Measurements from ENCODE around the gene OR6Y1.

Gene OR6Y1

DNA sequence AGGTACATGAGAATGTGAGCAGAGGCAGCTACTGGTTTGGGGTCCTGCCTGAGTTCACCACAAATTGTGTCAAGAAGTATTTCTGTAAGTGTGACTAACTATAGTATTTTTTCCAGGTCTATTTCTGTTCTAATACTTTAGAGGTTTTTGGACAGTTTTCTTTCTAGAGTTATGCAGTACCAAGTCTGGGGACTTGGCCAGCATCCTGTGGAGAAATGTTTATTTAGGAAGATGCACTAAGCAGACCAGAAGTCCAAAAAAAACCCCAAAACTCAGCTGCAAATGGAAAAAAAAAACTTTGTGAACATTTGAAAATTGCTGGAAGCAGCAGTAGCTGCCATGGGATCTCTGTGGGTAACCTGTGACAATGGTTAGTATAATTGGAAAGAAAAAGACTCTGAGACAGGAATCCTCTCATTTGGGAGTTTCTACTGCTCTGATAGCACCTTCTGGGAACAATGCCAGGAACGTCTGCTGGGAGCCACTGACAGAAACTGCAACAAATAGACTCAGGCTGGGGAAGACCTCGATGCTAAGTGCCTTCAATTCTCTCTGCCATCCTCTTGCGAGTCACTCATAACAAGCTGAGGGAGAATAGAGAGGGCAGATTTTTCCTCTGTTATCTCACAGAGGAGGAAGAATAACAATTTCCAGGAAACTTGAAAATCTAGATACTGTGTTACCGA lies 44.6 kb downstream of the OR6Y1 start:
- TF ChIP-seq, protein P1, sequence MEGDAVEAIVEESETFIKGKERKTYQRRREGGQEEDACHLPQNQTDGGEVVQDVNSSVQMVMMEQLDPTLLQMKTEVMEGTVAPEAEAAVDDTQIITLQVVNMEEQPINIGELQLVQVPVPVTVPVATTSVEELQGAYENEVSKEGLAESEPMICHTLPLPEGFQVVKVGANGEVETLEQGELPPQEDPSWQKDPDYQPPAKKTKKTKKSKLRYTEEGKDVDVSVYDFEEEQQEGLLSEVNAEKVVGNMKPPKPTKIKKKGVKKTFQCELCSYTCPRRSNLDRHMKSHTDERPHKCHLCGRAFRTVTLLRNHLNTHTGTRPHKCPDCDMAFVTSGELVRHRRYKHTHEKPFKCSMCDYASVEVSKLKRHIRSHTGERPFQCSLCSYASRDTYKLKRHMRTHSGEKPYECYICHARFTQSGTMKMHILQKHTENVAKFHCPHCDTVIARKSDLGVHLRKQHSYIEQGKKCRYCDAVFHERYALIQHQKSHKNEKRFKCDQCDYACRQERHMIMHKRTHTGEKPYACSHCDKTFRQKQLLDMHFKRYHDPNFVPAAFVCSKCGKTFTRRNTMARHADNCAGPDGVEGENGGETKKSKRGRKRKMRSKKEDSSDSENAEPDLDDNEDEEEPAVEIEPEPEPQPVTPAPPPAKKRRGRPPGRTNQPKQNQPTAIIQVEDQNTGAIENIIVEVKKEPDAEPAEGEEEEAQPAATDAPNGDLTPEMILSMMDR (IDR thresholded peaks at IDR 0.05; ENCODE audit: low read depth, low read length, missing control alignments), result no peak
- DNase-seq (ENCODE audit: extremely low read depth, low read depth), result no peak
- H3K4me3 ChIP-seq (replicated peaks; ENCODE audit: low read depth, low read length), result no peak overlapping the region

DNA sequence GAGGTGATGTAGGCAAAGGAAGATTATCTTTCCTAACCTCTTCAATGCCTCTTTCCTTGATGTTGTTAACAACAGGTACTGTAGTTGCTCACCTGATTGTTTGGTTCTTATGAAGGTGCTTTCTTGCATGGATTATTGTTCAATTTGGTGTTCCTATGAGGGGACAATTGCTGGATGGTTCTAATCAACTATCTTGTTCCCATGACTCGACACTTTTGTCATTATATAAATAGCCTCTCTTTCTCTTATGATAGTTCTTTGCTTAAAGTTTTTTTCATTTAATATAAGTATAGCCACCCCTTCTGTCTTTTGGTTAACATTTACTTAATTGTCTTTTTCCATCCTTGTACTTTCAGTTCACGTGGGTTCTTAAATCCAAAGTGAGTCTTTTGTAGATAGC lies 46.7 kb downstream of the OR6Y1 start:
- H3K4me3 ChIP-seq (replicated peaks; ENCODE audit: low read depth, low read length), result no peak overlapping the region
- no peak for DNase-seq (ENCODE audit: extremely low read depth, low read depth)
- TF ChIP-seq, protein P1 (IDR thresholded peaks at IDR 0.05; ENCODE audit: low read depth, low read length, missing control alignments), result no peak

DNA sequence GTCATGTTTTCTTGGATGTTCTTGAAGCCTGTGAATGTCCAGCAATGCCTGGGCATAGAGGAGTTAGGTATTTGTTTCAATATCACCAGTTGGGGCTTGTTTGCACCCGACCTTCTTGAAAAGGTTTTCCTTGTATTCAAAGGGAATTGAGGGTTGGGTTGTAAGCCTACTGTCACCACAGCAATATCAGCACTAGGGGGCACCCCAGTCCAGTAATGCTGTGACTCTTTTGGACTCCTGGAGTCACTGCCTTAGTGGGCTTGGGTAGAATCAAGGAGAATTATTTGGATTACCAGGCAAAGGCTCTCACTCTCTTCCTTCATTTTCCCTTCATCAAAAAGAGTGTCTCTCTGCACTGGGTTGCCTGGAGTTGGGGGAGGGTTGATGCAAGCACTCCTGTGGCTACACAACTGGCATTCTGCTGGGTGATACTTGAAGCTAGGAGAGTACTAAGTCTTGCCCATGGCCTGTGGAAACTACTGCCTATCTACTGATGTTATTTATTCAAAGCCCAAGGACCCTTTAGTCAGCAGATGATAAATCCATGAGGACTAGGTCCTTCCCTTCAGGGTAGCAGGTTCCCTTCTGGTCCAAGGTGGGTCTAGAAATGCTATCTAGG lies 47.7 kb downstream of the OR6Y1 start:
- TF ChIP-seq, protein P1 (IDR thresholded peaks at IDR 0.05; ENCODE audit: low read depth, low read length, missing control alignments), result peak; percentile 20
- H3K4me3 ChIP-seq (replicated peaks; ENCODE audit: low read depth, low read length), result no peak overlapping the region
- DNase-seq (ENCODE audit: extremely low read depth, low read depth), result no peak

DNA sequence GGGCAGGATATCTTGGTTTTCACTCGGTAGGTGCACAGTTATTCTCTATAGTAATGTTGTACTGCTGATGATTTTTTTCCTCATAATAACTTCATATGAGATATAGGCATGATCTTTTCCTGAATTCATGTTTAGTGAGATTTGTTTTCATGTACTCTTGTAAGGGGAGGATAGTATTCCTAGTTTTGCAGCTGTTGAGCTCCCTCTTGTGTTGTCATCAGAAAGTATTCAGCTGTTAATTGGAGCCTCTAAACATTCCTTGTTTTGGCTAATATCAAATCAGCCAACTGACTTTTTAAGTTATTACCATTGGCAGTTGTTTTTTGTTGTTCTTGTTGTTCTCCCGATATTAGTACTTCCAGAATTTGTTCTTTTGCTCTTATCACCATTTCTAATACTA lies 57.8 kb downstream of the OR6Y1 start:
- no peak overlapping the region for H3K4me3 ChIP-seq (replicated peaks; ENCODE audit: low read depth, low read length)
- DNase-seq (ENCODE audit: extremely low read depth, low read depth), result no peak
- TF ChIP-seq, protein P1 (IDR thresholded peaks at IDR 0.05; ENCODE audit: low read depth, low read length, missing control alignments), result no peak

DNA sequence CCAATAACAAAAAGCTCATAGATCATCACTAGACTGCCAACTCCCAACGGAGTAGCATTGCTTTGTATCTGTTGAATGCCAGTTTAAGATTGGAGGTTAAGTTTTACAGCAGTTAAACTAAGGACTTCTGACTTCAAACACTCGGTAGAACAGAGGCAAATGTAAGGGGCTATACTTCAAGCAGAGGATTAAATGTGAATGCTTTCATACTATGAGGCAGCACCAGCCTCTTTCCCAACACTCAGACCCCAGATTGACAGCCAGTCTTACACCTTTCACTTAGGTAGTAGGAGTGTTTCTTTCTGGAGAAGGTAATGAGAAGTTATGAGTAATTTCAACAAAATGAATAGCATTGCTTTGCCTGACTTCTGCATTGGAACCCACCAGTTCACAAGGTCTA lies 59.4 kb downstream of the OR6Y1 start:
- TF ChIP-seq, protein P1 (IDR thresholded peaks at IDR 0.05; ENCODE audit: low read depth, low read length, missing control alignments), result no peak
- H3K4me3 ChIP-seq (replicated peaks; ENCODE audit: low read depth, low read length), result no peak overlapping the region
- no peak for DNase-seq (ENCODE audit: extremely low read depth, low read depth)

Data from HFF-Myc (cell line).